DND-41 (cell line): ENCODE data around the gene TMCO4.

Experiments used
- ATAC-seq: fragments of 200-7000 bp; cut with Tn5 transposase; 3 replicates; pipeline ENCODE4 v1.9.1; 2021; ENCODE audit warnings: low read depth; ENCODE audit not compliant: insufficient read depth
- DNase-seq: peaks from one replicate; pipeline ENCODE4 v3.0.0-alpha.2; 2020
- H2AFZ ChIP-seq: 2 replicates; pipeline ENCODE4 v1.6.0; 2012; ENCODE audit warnings: low read depth, low read length
- H3K27ac ChIP-seq: 2 replicates; pipeline ENCODE4 v1.5.1; 2012; ENCODE audit warnings: low read length, inconsistent platforms
- H3K27me3 ChIP-seq: fragments of 200-600 bp; sonication (generic); 2 replicates; pipeline ENCODE4 v1.6.0; 2012; ENCODE audit warnings: low read length, mild to moderate bottlenecking, inconsistent platforms; ENCODE audit not compliant: insufficient read depth, poor library complexity
- H3K36me3 ChIP-seq: 2 replicates; pipeline ENCODE4 v1.5.1; 2012; ENCODE audit warnings: low read length, inconsistent platforms; ENCODE audit not compliant: insufficient read depth
- H3K4me1 ChIP-seq: 2 replicates; pipeline ENCODE4 v1.5.1; 2012; ENCODE audit warnings: mild to moderate bottlenecking, low read length; ENCODE audit not compliant: insufficient read depth
- H3K4me2 ChIP-seq: 2 replicates; pipeline ENCODE4 v1.6.0; 2012; ENCODE audit warnings: mild to moderate bottlenecking, moderate library complexity, low read length, inconsistent platforms; ENCODE audit not compliant: insufficient read depth
- H3K4me3 ChIP-seq, 2 experiments: fragments of 200-600 bp in 1 of 2; shearing (Covaris generic) in 1 of 2; 2 replicates each; pipeline ENCODE4 v1.5.1; 2012 to 2016; ENCODE audit warnings: inconsistent platforms in 2 of 2, low read length in 2 of 2, mild to moderate bottlenecking in 2 of 2, low read depth in 1 of 2, moderate library complexity in 1 of 2
- H3K79me2 ChIP-seq: 2 replicates; pipeline ENCODE4 v1.6.0; 2012; ENCODE audit warnings: low read length, inconsistent platforms; ENCODE audit not compliant: insufficient read depth
- H3K9ac ChIP-seq: 2 replicates; pipeline ENCODE4 v1.6.0; 2012; ENCODE audit warnings: low read depth, mild to moderate bottlenecking, inconsistent platforms, low read length, moderate library complexity
- H3K9me3 ChIP-seq: 2 replicates; pipeline ENCODE4 v1.5.1; 2012; ENCODE audit warnings: low read length, moderate library complexity, mild to moderate bottlenecking, inconsistent platforms; ENCODE audit not compliant: insufficient read depth, severe bottlenecking
- H4K20me1 ChIP-seq: 2 replicates; pipeline ENCODE4 v1.6.0; 2012; ENCODE audit warnings: low read length; ENCODE audit not compliant: insufficient read depth
- CTCF ChIP-seq: IDR thresholded peaks from 2 replicates; pipeline ENCODE4 v1.5.1; 2012; ENCODE audit warnings: borderline replicate concordance, low read length, moderate library complexity, mild to moderate bottlenecking; ENCODE audit not compliant: poor library complexity, severe bottlenecking; ENCODE audit errors: extremely low read depth
- EZH2 ChIP-seq: IDR thresholded peaks from 3 replicates; pipeline ENCODE4 v1.6.1; 2012; ENCODE audit warnings: borderline replicate concordance, low read depth, mild to moderate bottlenecking, moderate library complexity, low read length, inconsistent platforms; ENCODE audit not compliant: severe bottlenecking

The TMCO4 gene

GRCh38 chr1:19845555-19845954, 45.8 kb upstream of the TMCO4 start:
- Histone ChIP-seq H2AFZ (no peak overlapping the region), H3K27ac (no peak overlapping the region), H3K36me3 (no peaks in the 10 kb centered on the region), H3K4me3 (no peak overlapping the region), H3K27me3 (peaks cover 10% of the 10 kb centered on the region), H3K9ac (no peak overlapping the region), H3K9me3 (no peaks in the 10 kb centered on the region), H3K4me2 (no peak overlapping the region), H4K20me1 (no peaks in the 10 kb centered on the region), H3K4me1 (no peaks in the 10 kb centered on the region), H3K79me2 (no peaks in the 10 kb centered on the region)
- ATAC-seq (no peak), DNase-seq (no peak)
- no peak for TF ChIP-seq EZH2
- TF ChIP-seq CTCF, result no peak

- TF ChIP-seq EZH2, result no peak
- no peak for TF ChIP-seq CTCF
- no peak overlapping the region for H3K4me3 ChIP-seq
- H3K27me3 ChIP-seq, result peaks cover 10% of the 10 kb centered on the region
- no peaks in the 10 kb centered on the region for H3K4me1 ChIP-seq
- DNase-seq, result no peak
- ATAC-seq, result no peak
- no peak overlapping the region for H3K4me2 ChIP-seq
- H3K79me2 ChIP-seq, result no peaks in the 10 kb centered on the region
- H4K20me1 ChIP-seq, result no peaks in the 10 kb centered on the region
- H3K9ac ChIP-seq, result no peak overlapping the region
- H3K9me3 ChIP-seq, result no peaks in the 10 kb centered on the region
- no peak overlapping the region for H3K27ac ChIP-seq
- no peak overlapping the region for H2AFZ ChIP-seq
- H3K36me3 ChIP-seq, result no peaks in the 10 kb centered on the region
These were observed 45.2 kb upstream of the TMCO4 start for GRCh38 chr1:19844731-19845495.

GRCh38 chr1:19840228-19840627, 40.5 kb upstream of the TMCO4 start:
- Histone ChIP-seq H3K27me3 (peaks cover 4% of the 10 kb centered on the region), H3K4me2 (no peak overlapping the region), H4K20me1 (no peaks in the 10 kb centered on the region), H3K27ac (no peak overlapping the region), H3K4me3 (no peak overlapping the region), H2AFZ (no peak overlapping the region), H3K9me3 (no peaks in the 10 kb centered on the region), H3K4me1 (no peaks in the 10 kb centered on the region), H3K79me2 (no peaks in the 10 kb centered on the region), H3K36me3 (no peaks in the 10 kb centered on the region), H3K9ac (no peak overlapping the region)
- DNase-seq (no peak), ATAC-seq (no peak)
- TF ChIP-seq CTCF, result no peak
- TF ChIP-seq EZH2, result no peak
